GM12872 (cell line): ENCODE data around the gene MMP3.

Experiments used
- CTCF ChIP-seq: IDR thresholded peaks from 3 replicates; pipeline ENCODE4 v1.5.1; 2011; ENCODE audit warnings: low read depth, mild to moderate bottlenecking, low read length, moderate library complexity; ENCODE audit not compliant: insufficient read depth

MMP3 gene

GRCh38 chr11:102799681-102800340 lies 43.6 kb downstream of the MMP3 start:
- no peak for TF ChIP-seq CTCF

GRCh38 chr11:102798012-102798746 lies 45.2 kb downstream of the MMP3 start, which contains the start of gene MMP1:
Gene MMP1 (minus strand): TSS chr11:102798160. CDS start chr11:102798092, 68 bp downstream.
- TF ChIP-seq CTCF, result no peak

- TF ChIP-seq CTCF, result peak; percentile 66
Measured at GRCh38 chr11:102794382-102794781, 49.0 kb downstream of the MMP3 start.

- no peak for TF ChIP-seq CTCF
Measured at GRCh38 chr11:102793677-102794290, 49.6 kb downstream of the MMP3 start.

GRCh38 chr11:102792604-102793003 lies 50.8 kb downstream of the MMP3 start:
- TF ChIP-seq CTCF, result no peak

- no peak for TF ChIP-seq CTCF
Measured at GRCh38 chr11:102791271-102792036, 52.0 kb downstream of the MMP3 start.
